Ovary (tissue), 3 donors: ENCODE data around the gene ARMC6.

ENCODE experiments used
- CTCF ChIP-seq, 3 donors: fragments of 450-650 bp in 2 of 3; fragments of 200-600 bp in 1 of 3; IDR thresholded peaks; one replicate each; pipeline versions ENCODE4 v1.5.1 to v1.8.0; 2016 to 2022; ENCODE audit warnings: antibody characterized with exemption in 3 of 3, mild to moderate bottlenecking in 1 of 3
- POLR2A ChIP-seq: fragments of 450-650 bp; IDR thresholded peaks from one replicate; pipeline ENCODE4 v1.6.1; 2017; ENCODE audit warnings: antibody characterized with exemption, mild to moderate bottlenecking, moderate library complexity
- donor health status: DM: no; HTN: no; CAD: no.

DNA sequence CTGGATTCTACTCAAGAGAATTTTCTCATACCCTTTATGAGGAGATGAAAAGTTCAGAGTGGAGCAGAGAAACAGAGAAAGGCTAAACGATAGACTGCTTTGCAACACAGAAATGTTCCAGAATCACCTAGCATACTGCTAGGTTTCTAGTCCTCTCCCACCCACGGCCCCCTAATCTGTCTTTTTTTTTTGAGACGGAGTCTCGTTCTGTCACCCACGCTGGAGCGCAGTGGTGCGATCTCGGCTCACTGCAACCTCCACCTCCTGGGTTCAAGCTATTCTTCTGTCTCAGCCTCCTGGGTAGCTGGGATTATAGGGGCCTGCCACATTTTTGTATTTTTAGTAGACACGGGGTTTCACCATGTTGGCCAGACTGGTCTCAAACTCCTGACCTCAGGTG, 4.9 kb upstream of the ARMC6 start:
- TF ChIP-seq POLR2A (no peak), CTCF (IDR thresholded peaks at IDR 0.05) (no peak)
